A549 treated with GW870086 at 1 μM for 4 hours (cell line): ENCODE data around the gene CRISPLD2. TPM values are rescaled to one million over a fixed set of nuclear protein-coding genes. Genes with fewer than 3 reads are reported as not detected.

ENCODE experiments used
- total RNA-seq: library from RNA; stranded (reverse); fragments of 200-300 nt; extraction: Qiagen RNA extraction; gene quantifications from 5 replicates; pipeline ENCODE4 v1.2.3, GENCODE V29; 2022; ENCODE audit warnings: low read depth

The CRISPLD2 gene
- total RNA-seq, result 3.2 to 4.3 TPM (median 3.7 TPM) in 5 replicates

GRCh38 chr16:84819644-84820304, at the start of gene CRISPLD2:
CRISPLD2 (plus strand) TSS chr16:84819985; CDS start chr16:84838496, 18,511 bp downstream.

Other genes starting within 250 kb of the CRISPLD2 start
- 416 to 572 TPM (median 524 TPM) in 5 replicates for gene COTL1, start 201.9 kb upstream of the CRISPLD2 start, total RNA-seq
- gene KLHL36, start 171.5 kb upstream of the CRISPLD2 start, total RNA-seq, result 17.9 to 25.6 TPM (median 23.5 TPM) in 5 replicates
- gene USP10, start 120.0 kb upstream of the CRISPLD2 start, total RNA-seq, result 73.7 to 81.5 TPM (median 77.1 TPM) in 5 replicates
- 68.1 to 77.4 TPM (median 77.1 TPM) in 5 replicates for gene ZDHHC7, start 191.6 kb downstream of the CRISPLD2 start, total RNA-seq
- gene KIAA0513, start 207.8 kb downstream of the CRISPLD2 start, total RNA-seq, result 1.8 to 3.2 TPM (median 2.2 TPM) in 5 replicates